Measurements from ENCODE around the gene PKIG.
A peak's percentile ranks its signal among the peaks of the same experiment; 100 is the strongest.

PKIG gene

DNA sequence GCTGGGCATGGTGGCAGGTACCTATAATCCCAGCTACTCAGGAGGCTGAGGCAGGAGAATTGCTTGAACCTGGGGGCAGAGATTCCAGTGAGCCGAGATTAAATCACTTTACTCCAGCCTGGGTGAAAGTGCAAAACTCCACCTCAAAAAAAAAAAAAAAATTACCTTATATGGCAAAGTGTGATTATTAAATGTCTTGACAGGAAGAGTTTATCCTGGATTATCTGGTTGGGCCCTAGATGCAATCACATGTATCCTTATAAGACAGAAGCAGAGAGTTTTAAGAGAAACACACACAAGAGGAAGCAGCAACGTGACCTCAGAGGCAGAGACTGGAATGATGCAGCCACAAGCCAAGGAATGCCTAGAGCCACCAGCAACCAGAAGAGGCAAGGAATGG lies 58.1 kb downstream of the PKIG start:
- TF ChIP-seq, protein P1, sequence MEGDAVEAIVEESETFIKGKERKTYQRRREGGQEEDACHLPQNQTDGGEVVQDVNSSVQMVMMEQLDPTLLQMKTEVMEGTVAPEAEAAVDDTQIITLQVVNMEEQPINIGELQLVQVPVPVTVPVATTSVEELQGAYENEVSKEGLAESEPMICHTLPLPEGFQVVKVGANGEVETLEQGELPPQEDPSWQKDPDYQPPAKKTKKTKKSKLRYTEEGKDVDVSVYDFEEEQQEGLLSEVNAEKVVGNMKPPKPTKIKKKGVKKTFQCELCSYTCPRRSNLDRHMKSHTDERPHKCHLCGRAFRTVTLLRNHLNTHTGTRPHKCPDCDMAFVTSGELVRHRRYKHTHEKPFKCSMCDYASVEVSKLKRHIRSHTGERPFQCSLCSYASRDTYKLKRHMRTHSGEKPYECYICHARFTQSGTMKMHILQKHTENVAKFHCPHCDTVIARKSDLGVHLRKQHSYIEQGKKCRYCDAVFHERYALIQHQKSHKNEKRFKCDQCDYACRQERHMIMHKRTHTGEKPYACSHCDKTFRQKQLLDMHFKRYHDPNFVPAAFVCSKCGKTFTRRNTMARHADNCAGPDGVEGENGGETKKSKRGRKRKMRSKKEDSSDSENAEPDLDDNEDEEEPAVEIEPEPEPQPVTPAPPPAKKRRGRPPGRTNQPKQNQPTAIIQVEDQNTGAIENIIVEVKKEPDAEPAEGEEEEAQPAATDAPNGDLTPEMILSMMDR (IDR thresholded peaks at IDR 0.05), result no peak
- no peak overlapping the region for H3K27ac ChIP-seq

DNA sequence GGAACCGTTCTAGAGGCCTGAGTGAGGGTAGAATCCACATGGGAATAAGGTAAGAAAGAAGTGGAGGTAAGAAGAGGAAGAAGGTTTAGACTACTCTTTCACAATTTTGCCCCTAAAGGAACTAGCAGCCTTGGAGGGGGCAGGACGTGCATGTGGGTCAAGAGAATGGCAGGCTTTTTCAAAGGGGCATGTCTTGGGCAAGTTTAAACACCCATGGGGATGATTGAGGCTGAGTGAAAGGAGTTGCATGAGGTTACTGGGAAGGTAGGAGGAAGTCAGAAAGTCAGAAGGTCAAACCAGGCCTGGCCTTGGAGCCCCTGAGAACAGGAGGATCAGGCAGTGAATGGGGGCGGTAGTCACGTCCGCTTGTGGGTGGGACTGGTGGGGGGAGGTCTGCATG lies 58.9 kb downstream of the PKIG start:
- intact Hi-C loops (cut with DNase I; ENCODE audit: low total_unique reads), result no loop called here
- TF ChIP-seq, protein P1 (IDR thresholded peaks at IDR 0.05), result no peak
- Histone ChIP-seq H3K27ac (no peak overlapping the region), H3K27me3 (no peaks in the 10 kb centered on the region), H3K4me1 (peaks cover 0 to 19% (median 12%) of the 10 kb centered on the region in 4 donors), H3K4me3 (no peak overlapping the region), H3K36me3 (no peaks in the 10 kb centered on the region), H3K9me3 (no peaks in the 10 kb centered on the region)
- no peak for DNase-seq

More for the DNA sequence above, 58.1 kb downstream of the PKIG start:
- Histone ChIP-seq H3K27me3 (no peaks in the 10 kb centered on the region), H3K9me3 (no peaks in the 10 kb centered on the region), H3K36me3 (no peaks in the 10 kb centered on the region), H3K4me1 (peaks cover 0 to 19% (median 12%) of the 10 kb centered on the region in 4 donors), H3K4me3 (no peak overlapping the region)
- intact Hi-C loops (cut with DNase I; ENCODE audit: low total_unique reads), result no loop called here
- DNase-seq, result no peak

DNA sequence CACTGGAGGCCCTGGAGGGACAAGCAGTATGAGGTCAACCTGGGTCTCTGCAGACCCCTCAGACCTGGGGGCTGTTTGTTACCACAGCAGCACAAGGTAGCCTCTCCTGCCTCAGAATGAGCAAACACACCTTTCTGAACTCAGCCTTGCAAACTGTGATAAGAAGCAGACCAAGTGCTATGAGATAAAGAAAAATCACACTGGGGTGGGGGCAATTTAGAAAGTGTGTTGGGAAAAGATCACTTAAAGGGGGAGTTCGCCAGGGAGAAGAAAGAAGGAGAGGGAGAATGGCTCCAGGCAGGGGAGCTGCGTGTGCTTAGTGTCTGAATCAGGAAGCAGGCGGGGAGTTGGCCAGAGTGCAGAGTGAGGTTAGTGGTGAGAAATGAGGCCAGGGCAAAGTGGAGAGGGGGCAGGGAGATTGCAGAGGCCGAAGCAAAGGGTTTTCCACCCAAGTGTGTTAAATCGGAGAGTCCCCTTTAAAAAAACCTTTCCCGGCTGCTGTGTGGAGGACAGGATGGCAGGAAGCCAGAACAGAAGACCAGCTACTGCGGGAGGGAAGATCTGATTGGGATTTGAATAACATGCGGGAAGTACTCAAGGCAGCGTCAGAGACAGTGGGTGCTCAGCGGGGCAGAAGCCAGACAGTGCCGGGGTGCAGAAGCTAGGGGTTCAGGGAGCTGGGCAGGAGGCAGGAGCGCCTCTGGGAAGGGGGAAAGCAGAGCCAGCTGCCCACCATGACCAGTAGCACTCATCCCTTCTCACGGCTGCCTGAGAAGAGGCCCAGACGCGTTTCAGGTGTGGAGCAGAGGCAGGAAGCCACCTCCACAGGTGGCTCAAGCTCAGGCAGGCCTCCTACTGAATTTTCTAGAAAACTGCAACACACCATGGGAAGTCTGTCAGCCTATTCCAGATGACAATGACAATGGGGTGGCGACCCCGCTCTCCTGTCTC lies 60.1 kb downstream of the PKIG start:
- peak overlapping the region in 1 of 2 donors; percentile 16 for H3K4me3 ChIP-seq
- peaks cover 0 to 19% (median 12%) of the 10 kb centered on the region in 4 donors for H3K4me1 ChIP-seq
- no peaks in the 10 kb centered on the region for H3K27me3 ChIP-seq
- no peaks in the 10 kb centered on the region for H3K36me3 ChIP-seq
- no peaks in the 10 kb centered on the region for H3K9me3 ChIP-seq
- intact Hi-C loops (cut with DNase I; ENCODE audit: low total_unique reads), result no loop called here
- TF ChIP-seq, protein P1 (IDR thresholded peaks at IDR 0.05), result no peak
- H3K27ac ChIP-seq, result peak overlapping the region; percentile 1 to 12
- peak; percentile 79 to 84 for DNase-seq

DNA sequence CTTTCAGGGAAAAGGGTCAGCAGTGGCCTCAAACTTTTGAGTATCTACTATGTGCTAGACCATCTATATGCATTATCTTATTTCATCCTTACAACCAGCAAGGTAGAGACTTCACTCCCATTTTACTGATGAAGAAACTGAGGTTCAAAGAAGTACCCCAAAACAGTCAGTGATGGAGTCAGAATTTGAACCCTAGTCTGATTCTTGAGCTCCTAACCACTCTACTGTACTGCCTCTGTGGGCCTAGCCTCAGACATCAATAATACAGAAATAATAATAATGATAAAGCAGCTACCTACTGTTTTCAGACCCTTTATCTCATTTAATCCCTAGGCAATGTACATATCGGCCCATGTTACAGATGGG lies 60.8 kb downstream of the PKIG start:
- intact Hi-C loops (cut with DNase I; ENCODE audit: low total_unique reads), result no loop called here
- no peak for DNase-seq

DNA sequence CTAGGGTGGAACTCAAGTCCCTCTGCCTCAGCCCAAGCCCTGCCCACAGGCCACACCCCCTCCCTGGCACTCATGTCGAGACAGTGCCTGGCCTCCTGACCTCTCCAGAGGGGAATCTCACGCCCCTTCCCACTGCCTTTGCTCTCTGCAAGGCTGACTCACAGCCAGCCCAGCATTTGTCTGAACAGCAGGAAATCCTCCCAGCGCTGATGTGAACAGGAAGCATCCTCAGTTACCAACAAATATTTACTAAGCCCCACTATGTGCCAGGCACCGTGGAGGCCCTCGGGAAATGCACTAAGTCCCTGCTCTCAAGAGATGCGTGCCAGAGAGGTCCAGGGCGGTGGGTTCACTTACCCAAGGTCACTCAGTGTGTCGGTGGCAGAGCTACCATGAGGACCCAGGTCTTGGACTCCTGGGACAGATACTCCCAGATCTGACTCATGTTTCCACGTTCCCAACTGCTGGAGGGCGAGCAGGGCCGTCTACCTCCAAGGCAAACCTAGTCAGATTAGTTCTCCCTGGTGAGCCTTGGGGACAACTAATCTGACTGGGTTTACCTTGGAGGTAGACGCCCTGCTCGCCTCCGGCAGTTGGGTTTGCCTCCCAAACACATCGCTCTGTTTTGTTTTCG lies 61.3 kb downstream of the PKIG start:
- intact Hi-C loops (cut with DNase I; ENCODE audit: low total_unique reads), result no loop called here
- Histone ChIP-seq H3K4me3 (no peak overlapping the region), H3K4me1 (peaks cover 0 to 19% (median 12%) of the 10 kb centered on the region in 4 donors), H3K27ac (no peak overlapping the region), H3K27me3 (no peaks in the 10 kb centered on the region), H3K36me3 (no peaks in the 10 kb centered on the region), H3K9me3 (no peaks in the 10 kb centered on the region)
- TF ChIP-seq, protein P1 (IDR thresholded peaks at IDR 0.05), result no peak
- peak in 1 of 2 donors; percentile 53 for DNase-seq

More for the DNA sequence above, 60.8 kb downstream of the PKIG start:
- TF ChIP-seq, protein P1 (IDR thresholded peaks at IDR 0.05), result no peak
- Histone ChIP-seq H3K27ac (peak overlapping the region in 1 of 2 donors; percentile 1), H3K4me3 (no peak overlapping the region), H3K4me1 (peaks cover 0 to 19% (median 12%) of the 10 kb centered on the region in 4 donors), H3K27me3 (no peaks in the 10 kb centered on the region), H3K9me3 (no peaks in the 10 kb centered on the region), H3K36me3 (no peaks in the 10 kb centered on the region)

All from tibial artery (tissue), 4 donors.